ENCODE data around the gene TTC21A.
"Not testable (repeated sequence)": the region's sequence is repeated elsewhere in the genome, so short reads cannot be mapped to it uniquely, and the experiment has no call there.

The TTC21A gene

GRCh38 chr3:39158148-39158715 lies 50.8 kb downstream of the TTC21A start:
- DNase-seq: no peak

- DNase-seq: no peak
Observed at GRCh38 chr3:39164414-39164813, 56.9 kb downstream of the TTC21A start.

- DNase-seq: no peak
Observed at GRCh38 chr3:39165518-39165917, 58.0 kb downstream of the TTC21A start.

GRCh38 chr3:39166134-39166710 lies 58.7 kb downstream of the TTC21A start:
- DNase-seq: no peak

GRCh38 chr3:39166932-39167532 lies 59.6 kb downstream of the TTC21A start:
- DNase-seq: no peak

GRCh38 chr3:39168156-39168780 lies 60.8 kb downstream of the TTC21A start:
- DNase-seq: no peak

- DNase-seq: no peak
Observed at GRCh38 chr3:39169712-39170111, 62.2 kb downstream of the TTC21A start.

- DNase-seq: no peak
Observed at GRCh38 chr3:39170461-39170860, 63.0 kb downstream of the TTC21A start.

- not testable (repeated sequence) for DNase-seq
Observed at GRCh38 chr3:39170877-39171276, 63.4 kb downstream of the TTC21A start.

- DNase-seq: no peak
Observed at GRCh38 chr3:39171860-39172259, 64.4 kb downstream of the TTC21A start.

- DNase-seq: no peak
Observed at GRCh38 chr3:39173318-39174125, 66.0 kb downstream of the TTC21A start.

GRCh38 chr3:39176025-39176714 lies 68.7 kb downstream of the TTC21A start:
- no peak for DNase-seq

- peak; percentile 65 for DNase-seq
Observed at GRCh38 chr3:39177708-39178332, 70.3 kb downstream of the TTC21A start.

- no peak for DNase-seq
Observed at GRCh38 chr3:39178553-39178952, 71.1 kb downstream of the TTC21A start.

- DNase-seq: no peak
Observed at GRCh38 chr3:39180183-39180545, 72.7 kb downstream of the TTC21A start.

- peak; percentile 80 for DNase-seq
Observed at GRCh38 chr3:39180546-39181346, 73.3 kb downstream of the TTC21A start.

GRCh38 chr3:39181408-39182335 lies 74.2 kb downstream of the TTC21A start:
- DNase-seq: no peak

- no peak for DNase-seq
Observed at GRCh38 chr3:39183211-39184080, 76.0 kb downstream of the TTC21A start.

Measured in NCI-H2029 treated with DMSO at 0.1 percent for 48 hours (cell line).